MM.1S (cell line): ENCODE measurements around the gene TUBA3E.

ENCODE experiments used
- CTCF ChIP-seq: fragments of 300-600 bp; sonication (generic); IDR thresholded peaks from 2 replicates; pipeline ENCODE4 v1.5.1; 2016; ENCODE audit warnings: antibody characterized with exemption, low read length, mixed read lengths
- EZH2 ChIP-seq: fragments of 300-600 bp; sonication (generic); optimal IDR thresholded peaks from 2 replicates; pipeline ENCODE3; 2017; ENCODE audit warnings: low read depth, mild to moderate bottlenecking, antibody characterized with exemption, low read length, mixed read lengths

- TF ChIP-seq CTCF (no peak), EZH2 (no peak)
Measured at GRCh38 chr2:130187268-130187667, 11.0 kb downstream of the TUBA3E start.
